NB4 (cell line): Measurements from ENCODE around the gene POU2F2.
"Not testable (repeated sequence)": the region's sequence is repeated elsewhere in the genome, so short reads cannot be mapped to it uniquely, and the experiment has no call there.

Source experiments
- DNase-seq: peaks from one replicate; pipeline ENCODE4 v3.0.0; 2010; ENCODE audit warnings: low read depth
- H3K4me3 ChIP-seq: one replicate; pipeline ENCODE4 v1.5.1; 2011; ENCODE audit warnings: mild to moderate bottlenecking, low read depth, low read length, moderate library complexity
- CTCF ChIP-seq: IDR thresholded peaks from one replicate; pipeline ENCODE4 v1.5.1; 2012; ENCODE audit warnings: low read depth, low read length
- MYC ChIP-seq: IDR thresholded peaks from 2 replicates; pipeline ENCODE4 v1.6.1; 2011; ENCODE audit warnings: low read depth, low read length
- POLR2A ChIP-seq: IDR thresholded peaks from 2 replicates; pipeline ENCODE4 v1.6.1; 2011; ENCODE audit warnings: mild to moderate bottlenecking; ENCODE audit not compliant: insufficient read length; ENCODE audit errors: extremely low read depth
- TF ChIP-seq, protein P1 (sequence below): IDR thresholded peaks from 2 replicates; pipeline ENCODE4 v1.6.1; 2011; ENCODE audit warnings: low read depth, low read length

POU2F2 gene

DNA sequence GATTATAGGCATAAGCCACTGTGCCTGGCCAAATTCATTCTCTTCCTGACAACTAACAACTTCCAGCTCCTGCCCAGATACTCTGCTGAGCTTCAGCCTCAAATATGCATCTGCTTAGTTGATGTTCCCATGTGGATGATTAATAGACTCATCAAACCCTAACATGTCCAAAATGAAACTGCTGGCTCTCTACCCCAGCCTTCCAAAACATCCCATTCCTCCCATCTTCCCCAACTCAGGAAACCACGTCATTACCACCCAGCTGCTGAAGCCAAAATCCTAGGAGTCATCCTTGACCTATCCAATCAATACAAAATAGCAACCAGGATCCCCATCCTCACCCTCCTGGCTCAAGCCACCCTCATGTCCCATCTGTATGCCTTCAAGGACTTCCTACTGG is 20.9 kb downstream of the POU2F2 start:
- DNase-seq, result no peak
- no peak overlapping the region for H3K4me3 ChIP-seq
- TF ChIP-seq CTCF (no peak), POLR2A (no peak), MYC (no peak)
- TF ChIP-seq, protein P1, sequence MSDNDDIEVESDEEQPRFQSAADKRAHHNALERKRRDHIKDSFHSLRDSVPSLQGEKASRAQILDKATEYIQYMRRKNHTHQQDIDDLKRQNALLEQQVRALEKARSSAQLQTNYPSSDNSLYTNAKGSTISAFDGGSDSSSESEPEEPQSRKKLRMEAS, result no peak

GRCh38 chr19:42110658-42111057 is 21.6 kb downstream of the POU2F2 start:
- no peak for TF ChIP-seq POLR2A
- TF ChIP-seq MYC, result no peak
- TF ChIP-seq CTCF, result no peak
- TF ChIP-seq, protein P1, result no peak
- H3K4me3 ChIP-seq, result no peak overlapping the region
- DNase-seq, result no peak

- TF ChIP-seq CTCF (no peak), POLR2A (no peak)
- no peak for DNase-seq
- no peak overlapping the region for H3K4me3 ChIP-seq
These were observed 22.4 kb downstream of the POU2F2 start for GRCh38 chr19:42109896-42110295.

- DNase-seq, result peak; percentile 87
- peak; percentile 98 for TF ChIP-seq CTCF
- TF ChIP-seq, protein P1, result no peak
- H3K4me3 ChIP-seq, result no peak overlapping the region
These were observed 23.5 kb downstream of the POU2F2 start for GRCh38 chr19:42108527-42109389.

- TF ChIP-seq CTCF (no peak), POLR2A (no peak), MYC (no peak)
- TF ChIP-seq, protein P1, result no peak
- DNase-seq, result no peak
- H3K4me3 ChIP-seq, result no peak overlapping the region
These were observed 26.9 kb downstream of the POU2F2 start for GRCh38 chr19:42105368-42105767.

GRCh38 chr19:42102877-42103276 is 29.4 kb downstream of the POU2F2 start:
- DNase-seq, result no peak
- TF ChIP-seq CTCF (no peak), MYC (no peak), POLR2A (no peak)
- TF ChIP-seq, protein P1, result no peak
- no peak overlapping the region for H3K4me3 ChIP-seq

DNA sequence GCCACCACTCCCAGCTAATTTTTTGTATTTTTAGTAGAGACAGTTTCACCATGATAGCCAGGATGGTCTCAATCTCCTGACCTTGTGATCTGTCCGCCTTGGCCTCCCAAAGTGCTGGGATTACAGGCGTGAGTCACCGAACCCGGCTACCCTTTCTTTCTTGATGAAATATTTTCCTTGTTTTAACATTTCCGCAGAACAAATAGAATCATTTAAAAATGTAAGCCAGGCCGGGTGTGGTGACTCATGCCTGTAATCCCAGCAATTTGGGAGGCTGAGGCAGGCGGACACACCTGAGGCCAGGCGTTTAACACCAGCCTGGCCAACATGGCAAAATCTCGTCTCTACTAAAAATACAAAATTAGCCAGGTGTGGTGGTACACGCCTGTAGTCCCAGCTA is 32.0 kb downstream of the POU2F2 start:
- not testable (repeated sequence) for H3K4me3 ChIP-seq, DNase-seq
